HEK293 (cell line): ENCODE data around the gene MYRIP.

Experiments used
- CTCF ChIP-seq: fragments of 450-650 bp; formaldehyde crosslinking; IDR thresholded peaks from 2 replicates; pipeline ENCODE4 v1.5.1; 2016; ENCODE audit warnings: missing biosample characterization, missing genetic modification characterization
- PBX3 ChIP-seq: sonication (generic); formaldehyde crosslinking; IDR thresholded peaks from 2 replicates; pipeline ENCODE4 v1.8.1; 2022; ENCODE audit warnings: mild to moderate bottlenecking, moderate library complexity, missing genetic modification reagents
- YY1 ChIP-seq: fragments of 450-650 bp; formaldehyde crosslinking; IDR thresholded peaks from 2 replicates; pipeline ENCODE4 v1.5.1; 2018; ENCODE audit warnings: missing biosample characterization, missing genetic modification characterization
- ZNF423 ChIP-seq: fragments of 450-650 bp; formaldehyde crosslinking; IDR thresholded peaks from 2 replicates; pipeline ENCODE4 v1.5.1; 2016; ENCODE audit warnings: missing biosample characterization, missing genetic modification characterization
- ZNF561 ChIP-seq: fragments of 450-650 bp; IDR thresholded peaks from 2 replicates; pipeline ENCODE4 v1.5.1; 2018; ENCODE audit warnings: missing biosample characterization, missing genetic modification characterization, borderline replicate concordance
- TF ChIP-seq, protein P1 (sequence below): fragments of 450-650 bp; formaldehyde crosslinking; IDR thresholded peaks from 2 replicates; pipeline ENCODE4 v1.5.1; 2016; ENCODE audit warnings: missing biosample characterization, missing genetic modification characterization

DNA sequence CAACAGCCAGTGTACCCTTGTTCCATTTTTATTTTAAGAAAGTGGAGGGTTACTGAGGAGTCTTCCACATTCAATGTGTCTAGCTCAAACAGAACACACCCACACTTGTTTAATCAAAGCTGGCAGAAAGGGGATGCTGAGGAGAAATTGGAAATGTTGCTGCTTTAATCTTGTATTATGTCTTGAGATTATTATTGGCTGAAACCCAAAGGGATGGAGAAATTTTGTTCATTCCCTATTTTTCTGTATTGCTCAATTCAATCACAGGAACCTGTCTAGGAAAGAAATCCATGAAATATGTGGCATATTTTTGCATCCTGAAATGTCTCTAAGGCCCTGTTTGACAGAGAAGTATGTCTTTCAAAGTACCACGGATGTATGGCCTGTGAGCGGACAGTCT is 238.0 kb downstream of the MYRIP start:
- TF ChIP-seq, protein P1, sequence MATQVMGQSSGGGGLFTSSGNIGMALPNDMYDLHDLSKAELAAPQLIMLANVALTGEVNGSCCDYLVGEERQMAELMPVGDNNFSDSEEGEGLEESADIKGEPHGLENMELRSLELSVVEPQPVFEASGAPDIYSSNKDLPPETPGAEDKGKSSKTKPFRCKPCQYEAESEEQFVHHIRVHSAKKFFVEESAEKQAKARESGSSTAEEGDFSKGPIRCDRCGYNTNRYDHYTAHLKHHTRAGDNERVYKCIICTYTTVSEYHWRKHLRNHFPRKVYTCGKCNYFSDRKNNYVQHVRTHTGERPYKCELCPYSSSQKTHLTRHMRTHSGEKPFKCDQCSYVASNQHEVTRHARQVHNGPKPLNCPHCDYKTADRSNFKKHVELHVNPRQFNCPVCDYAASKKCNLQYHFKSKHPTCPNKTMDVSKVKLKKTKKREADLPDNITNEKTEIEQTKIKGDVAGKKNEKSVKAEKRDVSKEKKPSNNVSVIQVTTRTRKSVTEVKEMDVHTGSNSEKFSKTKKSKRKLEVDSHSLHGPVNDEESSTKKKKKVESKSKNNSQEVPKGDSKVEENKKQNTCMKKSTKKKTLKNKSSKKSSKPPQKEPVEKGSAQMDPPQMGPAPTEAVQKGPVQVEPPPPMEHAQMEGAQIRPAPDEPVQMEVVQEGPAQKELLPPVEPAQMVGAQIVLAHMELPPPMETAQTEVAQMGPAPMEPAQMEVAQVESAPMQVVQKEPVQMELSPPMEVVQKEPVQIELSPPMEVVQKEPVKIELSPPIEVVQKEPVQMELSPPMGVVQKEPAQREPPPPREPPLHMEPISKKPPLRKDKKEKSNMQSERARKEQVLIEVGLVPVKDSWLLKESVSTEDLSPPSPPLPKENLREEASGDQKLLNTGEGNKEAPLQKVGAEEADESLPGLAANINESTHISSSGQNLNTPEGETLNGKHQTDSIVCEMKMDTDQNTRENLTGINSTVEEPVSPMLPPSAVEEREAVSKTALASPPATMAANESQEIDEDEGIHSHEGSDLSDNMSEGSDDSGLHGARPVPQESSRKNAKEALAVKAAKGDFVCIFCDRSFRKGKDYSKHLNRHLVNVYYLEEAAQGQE (tag by site-specific recombination) = no peak
- TF ChIP-seq PBX3 (CRISPR knock-in tag) (no peak), YY1 (no peak), ZNF561 (tag by site-specific recombination) (no peak), CTCF (tag by site-specific recombination) (no peak), ZNF423 (tag by site-specific recombination) (no peak)
